ENCODE data around the gene CSH2.

Gene CSH2

DNA sequence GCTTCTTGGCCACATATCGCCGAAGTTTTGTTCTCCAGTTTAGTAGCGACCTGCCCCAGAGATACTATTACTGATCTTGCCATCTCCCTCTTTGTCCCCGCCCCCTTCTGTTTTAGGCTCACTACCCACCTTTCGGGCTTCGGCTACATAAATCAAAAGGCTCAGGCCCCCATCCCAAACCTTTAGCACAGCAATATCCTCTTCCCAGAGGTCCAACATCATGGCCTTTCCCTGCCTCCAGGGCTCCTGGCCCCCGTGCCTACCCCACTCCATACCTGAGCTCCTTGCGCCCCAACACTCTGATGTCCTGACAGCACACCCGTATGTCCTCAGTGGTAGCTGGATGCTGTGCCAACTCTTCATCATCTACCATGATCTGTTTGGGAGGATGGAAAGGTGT, 49.1 kb downstream of the CSH2 start:
- TF ChIP-seq FOXP2 (optimal IDR thresholded peaks at IDR 0.05; ENCODE audit: borderline replicate concordance, extremely low read depth, extremely low read length, insufficient read depth) (no peak), POLR2AphosphoS5 (IDR thresholded peaks at IDR 0.05; ENCODE audit: low read depth, low read length) (no peak), SIN3A (IDR thresholded peaks at IDR 0.05; ENCODE audit: borderline replicate concordance, insufficient read depth, low read length) (no peak), TAF1 (IDR thresholded peaks at IDR 0.05; ENCODE audit: borderline replicate concordance, insufficient read depth, low read length) (no peak)
- TF ChIP-seq, protein P1, sequence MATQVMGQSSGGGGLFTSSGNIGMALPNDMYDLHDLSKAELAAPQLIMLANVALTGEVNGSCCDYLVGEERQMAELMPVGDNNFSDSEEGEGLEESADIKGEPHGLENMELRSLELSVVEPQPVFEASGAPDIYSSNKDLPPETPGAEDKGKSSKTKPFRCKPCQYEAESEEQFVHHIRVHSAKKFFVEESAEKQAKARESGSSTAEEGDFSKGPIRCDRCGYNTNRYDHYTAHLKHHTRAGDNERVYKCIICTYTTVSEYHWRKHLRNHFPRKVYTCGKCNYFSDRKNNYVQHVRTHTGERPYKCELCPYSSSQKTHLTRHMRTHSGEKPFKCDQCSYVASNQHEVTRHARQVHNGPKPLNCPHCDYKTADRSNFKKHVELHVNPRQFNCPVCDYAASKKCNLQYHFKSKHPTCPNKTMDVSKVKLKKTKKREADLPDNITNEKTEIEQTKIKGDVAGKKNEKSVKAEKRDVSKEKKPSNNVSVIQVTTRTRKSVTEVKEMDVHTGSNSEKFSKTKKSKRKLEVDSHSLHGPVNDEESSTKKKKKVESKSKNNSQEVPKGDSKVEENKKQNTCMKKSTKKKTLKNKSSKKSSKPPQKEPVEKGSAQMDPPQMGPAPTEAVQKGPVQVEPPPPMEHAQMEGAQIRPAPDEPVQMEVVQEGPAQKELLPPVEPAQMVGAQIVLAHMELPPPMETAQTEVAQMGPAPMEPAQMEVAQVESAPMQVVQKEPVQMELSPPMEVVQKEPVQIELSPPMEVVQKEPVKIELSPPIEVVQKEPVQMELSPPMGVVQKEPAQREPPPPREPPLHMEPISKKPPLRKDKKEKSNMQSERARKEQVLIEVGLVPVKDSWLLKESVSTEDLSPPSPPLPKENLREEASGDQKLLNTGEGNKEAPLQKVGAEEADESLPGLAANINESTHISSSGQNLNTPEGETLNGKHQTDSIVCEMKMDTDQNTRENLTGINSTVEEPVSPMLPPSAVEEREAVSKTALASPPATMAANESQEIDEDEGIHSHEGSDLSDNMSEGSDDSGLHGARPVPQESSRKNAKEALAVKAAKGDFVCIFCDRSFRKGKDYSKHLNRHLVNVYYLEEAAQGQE (IDR thresholded peaks at IDR 0.05; ENCODE audit: insufficient read depth in 1 of 2, low read depth in 2 of 2, low read length in 2 of 2), result no peak

DNA sequence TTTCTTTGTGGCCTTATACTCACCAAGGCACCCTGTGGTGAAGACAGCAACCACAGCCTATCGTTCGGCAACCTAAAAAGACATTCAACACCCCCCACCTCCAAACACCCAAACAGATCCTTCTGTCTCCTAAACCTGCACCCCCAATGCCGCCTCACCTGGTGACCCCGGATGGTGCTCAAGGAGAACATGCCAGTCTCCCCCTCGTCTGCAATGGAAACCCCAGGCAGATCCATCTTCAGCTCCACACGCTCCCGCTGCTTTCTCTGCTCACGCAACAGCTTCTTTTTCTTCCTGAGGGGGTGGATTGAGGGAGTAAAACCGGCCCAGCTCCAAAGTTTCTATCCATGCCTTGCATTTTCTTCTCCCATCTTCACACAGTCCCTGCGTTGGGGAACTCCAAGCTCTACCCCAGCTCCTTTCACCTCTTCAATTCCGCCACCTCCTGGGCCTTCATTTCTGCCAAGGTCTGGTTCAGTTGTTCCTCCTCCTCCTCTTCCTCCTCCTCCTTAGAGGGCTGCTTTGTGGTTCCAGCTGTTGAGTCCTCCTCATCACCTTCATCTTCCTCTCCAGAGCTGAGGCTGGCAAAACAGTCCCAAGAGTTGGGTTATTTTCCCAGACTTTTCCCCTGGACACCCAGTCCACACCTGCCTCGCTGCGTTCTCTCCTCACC, 49.7 kb downstream of the CSH2 start:
- no peak for TF ChIP-seq TAF1 (IDR thresholded peaks at IDR 0.05; ENCODE audit: borderline replicate concordance, insufficient read depth, low read length)
- TF ChIP-seq, protein P1 (IDR thresholded peaks at IDR 0.05; ENCODE audit: insufficient read depth in 1 of 2, low read depth in 2 of 2, low read length in 2 of 2), result no peak
- TF ChIP-seq FOXP2 (optimal IDR thresholded peaks at IDR 0.05; ENCODE audit: borderline replicate concordance, extremely low read depth, extremely low read length, insufficient read depth), result no peak
- no peak; the same call in 1 of the 2 replicates for TF ChIP-seq POLR2AphosphoS5 (IDR thresholded peaks at IDR 0.05; ENCODE audit: low read depth, low read length)
- TF ChIP-seq SIN3A (IDR thresholded peaks at IDR 0.05; ENCODE audit: borderline replicate concordance, insufficient read depth, low read length), result no peak

DNA sequence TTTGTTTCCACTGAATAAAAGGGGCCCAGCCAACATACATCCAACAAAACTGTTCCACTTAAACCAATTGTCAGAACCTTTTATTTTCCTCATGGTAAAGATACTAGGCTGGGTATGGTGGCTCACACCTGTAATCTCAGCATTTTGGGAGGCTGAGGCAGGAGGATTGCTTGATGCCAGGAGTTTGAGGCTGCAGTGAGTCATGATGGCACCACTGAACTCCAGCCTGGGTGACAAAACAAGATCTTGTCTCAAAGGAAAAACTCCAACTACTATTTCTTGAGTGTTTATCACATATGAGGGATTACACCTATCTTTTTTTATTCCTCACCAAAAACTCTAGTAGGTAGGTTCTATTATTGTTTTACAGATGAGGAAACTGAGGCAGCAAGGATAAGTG, 50.9 kb downstream of the CSH2 start:
- TF ChIP-seq TAF1 (IDR thresholded peaks at IDR 0.05; ENCODE audit: borderline replicate concordance, insufficient read depth, low read length) (no peak), FOXP2 (optimal IDR thresholded peaks at IDR 0.05; ENCODE audit: borderline replicate concordance, extremely low read depth, extremely low read length, insufficient read depth) (no peak), SIN3A (IDR thresholded peaks at IDR 0.05; ENCODE audit: borderline replicate concordance, insufficient read depth, low read length) (no peak), POLR2AphosphoS5 (IDR thresholded peaks at IDR 0.05; ENCODE audit: low read depth, low read length) (no peak)
- TF ChIP-seq, protein P1 (IDR thresholded peaks at IDR 0.05; ENCODE audit: insufficient read depth in 1 of 2, low read depth in 2 of 2, low read length in 2 of 2), result no peak
